Measurements from ENCODE around the gene NUDT16.
"Not testable (repeated sequence)": the region's sequence is repeated elsewhere in the genome, so short reads cannot be mapped to it uniquely, and the experiment has no call there.

The NUDT16 gene

GRCh38 chr3:131371688-131372066, 9.9 kb upstream of the NUDT16 start (continued):
- TF ChIP-seq PRDM2 (tag by site-specific recombination; IDR thresholded peaks at IDR 0.05; ENCODE audit: borderline replicate concordance): no peak
- TF ChIP-seq ZNF133 (tag by site-specific recombination; IDR thresholded peaks at IDR 0.05): no peak

GRCh38 chr3:131374741-131375140, 6.8 kb upstream of the NUDT16 start:
- CTCF ChIA-PET: no interaction called here
- Histone ChIP-seq H3K27ac (ENCODE audit: extremely low read depth, low read depth, low read length) (no peak overlapping the region), H3K4me1 (ENCODE audit: control insufficient read depth, insufficient read depth, low read length) (no peaks in the 10 kb centered on the region), H3K4me3 (ENCODE audit: low read depth, low read length) (no peak overlapping the region), H3K36me3 (ENCODE audit: control insufficient read depth in 2 of 2, insufficient read depth in 1 of 2, low read length in 2 of 2) (peaks cover 0 to 12% of the 10 kb centered on the region in 2 experiments; a peak in 1 of 3 replicates), H3K9me3 (ENCODE audit: control insufficient read depth, insufficient read depth, low read depth, low read length) (no peaks in the 10 kb centered on the region)
- POLR2A ChIA-PET: no interaction called here
- TF ChIP-seq ZNF19 (tag by site-specific recombination; IDR thresholded peaks at IDR 0.05; ENCODE audit: low read depth): no peak
- no peak for TF ChIP-seq ZNF600 (tag by site-specific recombination; IDR thresholded peaks at IDR 0.05)
- no peak for TF ChIP-seq ZFP37 (tag by site-specific recombination; IDR thresholded peaks at IDR 0.05)

GRCh38 chr3:131380821-131381444, 641 bp upstream of the NUDT16 start:
- not testable (repeated sequence) for H3K9me3 ChIP-seq (ENCODE audit: control insufficient read depth, insufficient read depth, low read depth, low read length); H3K4me1 ChIP-seq (ENCODE audit: control insufficient read depth, insufficient read depth, low read length); H3K27ac ChIP-seq (ENCODE audit: extremely low read depth, low read depth, low read length)
- ChIA-PET CTCF (interaction anchor here (1.2 kb wide), 1 partner anchor 351 kb away, joined by 4 read pairs; no protein-coding TSS in a partner anchor), POLR2A (interaction anchor here (1.0 to 1.3 kb wide), 2 partner anchors 151 to 164 kb away, joined by 3 read pairs; no protein-coding TSS in a partner anchor)
- Histone ChIP-seq H3K4me3 (ENCODE audit: low read depth, low read length) (peak overlapping the region; percentile 76), H3K36me3 (ENCODE audit: control insufficient read depth in 2 of 2, insufficient read depth in 1 of 2, low read length in 2 of 2) (peaks cover 0 to 34% of the 10 kb centered on the region in 2 experiments; a peak in 1 of 3 replicates)
- TF ChIP-seq ZNF600 (tag by site-specific recombination; IDR thresholded peaks at IDR 0.05) (peak; percentile 19; the same call in 1 of the 2 replicates), ZXDB (tag by site-specific recombination; IDR thresholded peaks at IDR 0.05) (0 out of 2 replicates have a peak, but pooled peaks have one; percentile 15), ZNF2 (tag by site-specific recombination; IDR thresholded peaks at IDR 0.05) (peak; percentile 16; the same call in 1 of the 2 replicates)

- H3K9me3 ChIP-seq (ENCODE audit: control insufficient read depth, insufficient read depth, low read depth, low read length): no peaks in the 10 kb centered on the region
- H3K4me1 ChIP-seq (ENCODE audit: control insufficient read depth, insufficient read depth, low read length): no peaks in the 10 kb centered on the region
- TF ChIP-seq ZNF544 (tag by site-specific recombination; IDR thresholded peaks at IDR 0.05) (no peak), ZNF704 (tag by site-specific recombination; IDR thresholded peaks at IDR 0.05) (no peak), ZNF623 (tag by site-specific recombination; IDR thresholded peaks at IDR 0.05) (no peak), SETDB1 (IDR thresholded peaks at IDR 0.05; ENCODE audit: insufficient read length, low read length) (no peak), ZNF248 (tag by site-specific recombination; IDR thresholded peaks at IDR 0.05) (no peak), ZNF664 (tag by site-specific recombination; IDR thresholded peaks at IDR 0.05) (no peak)
- CTCF ChIA-PET: no interaction called here
- POLR2A ChIA-PET: no interaction called here
- H3K4me3 ChIP-seq (ENCODE audit: low read depth, low read length): no peak overlapping the region
- peaks cover 0 to 33% of the 10 kb centered on the region in 2 experiments; a peak in 1 of 3 replicates for H3K36me3 ChIP-seq (ENCODE audit: control insufficient read depth in 2 of 2, insufficient read depth in 1 of 2, low read length in 2 of 2)
- no peak overlapping the region for H3K27ac ChIP-seq (ENCODE audit: extremely low read depth, low read depth, low read length)
Measured at GRCh38 chr3:131386429-131387165, 5.0 kb downstream of the NUDT16 start.
